ENCODE results near the gene C20orf96.

DNA sequence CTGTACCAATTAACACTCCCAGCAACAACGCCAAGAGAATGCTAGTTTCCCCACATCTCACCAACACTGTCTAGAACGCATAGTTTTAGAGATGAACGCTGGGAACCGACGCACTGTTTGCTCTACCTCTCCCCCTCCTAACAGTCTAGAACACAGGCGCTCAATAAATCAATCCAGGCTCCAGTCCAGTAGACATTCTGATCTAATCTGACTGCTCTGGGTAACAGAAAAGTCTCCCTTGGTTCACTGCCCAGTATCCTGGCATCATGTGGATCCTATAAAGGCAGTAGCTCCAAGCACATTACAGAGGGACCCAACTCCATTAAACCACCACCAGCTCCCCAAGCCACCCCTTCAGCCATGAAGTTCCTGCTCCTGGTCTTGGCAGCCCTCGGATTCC, 33.1 kb downstream of the C20orf96 start, which contains the start of gene DEFB132:
- TF ChIP-seq, protein P1, sequence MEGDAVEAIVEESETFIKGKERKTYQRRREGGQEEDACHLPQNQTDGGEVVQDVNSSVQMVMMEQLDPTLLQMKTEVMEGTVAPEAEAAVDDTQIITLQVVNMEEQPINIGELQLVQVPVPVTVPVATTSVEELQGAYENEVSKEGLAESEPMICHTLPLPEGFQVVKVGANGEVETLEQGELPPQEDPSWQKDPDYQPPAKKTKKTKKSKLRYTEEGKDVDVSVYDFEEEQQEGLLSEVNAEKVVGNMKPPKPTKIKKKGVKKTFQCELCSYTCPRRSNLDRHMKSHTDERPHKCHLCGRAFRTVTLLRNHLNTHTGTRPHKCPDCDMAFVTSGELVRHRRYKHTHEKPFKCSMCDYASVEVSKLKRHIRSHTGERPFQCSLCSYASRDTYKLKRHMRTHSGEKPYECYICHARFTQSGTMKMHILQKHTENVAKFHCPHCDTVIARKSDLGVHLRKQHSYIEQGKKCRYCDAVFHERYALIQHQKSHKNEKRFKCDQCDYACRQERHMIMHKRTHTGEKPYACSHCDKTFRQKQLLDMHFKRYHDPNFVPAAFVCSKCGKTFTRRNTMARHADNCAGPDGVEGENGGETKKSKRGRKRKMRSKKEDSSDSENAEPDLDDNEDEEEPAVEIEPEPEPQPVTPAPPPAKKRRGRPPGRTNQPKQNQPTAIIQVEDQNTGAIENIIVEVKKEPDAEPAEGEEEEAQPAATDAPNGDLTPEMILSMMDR (IDR thresholded peaks at IDR 0.05) = no peak
- no peak for TF ChIP-seq EZH2 (IDR thresholded peaks at IDR 0.05; ENCODE audit: borderline replicate concordance, insufficient read depth, low read depth, low read length, poor library complexity, severe bottlenecking)
